ENCODE results near the gene FBXL2.

- TF ChIP-seq CTCF (conservative IDR thresholded peaks at IDR 0.05; ENCODE audit: low read depth, low read length) (no peak), NFE2L2 (IDR thresholded peaks at IDR 0.05; ENCODE audit: low read depth, low read length) (no peak)
Measured at GRCh38 chr3:33402936-33403335, 125.7 kb downstream of the FBXL2 start.
